Sigmoid colon (tissue), 7 donors: ENCODE measurements around the gene GPATCH4. TPM values are rescaled to one million over a fixed set of nuclear protein-coding genes. Genes with fewer than 3 reads are reported as not detected.

Experiments used
- DNase-seq: peaks from one replicate; pipeline ENCODE4 v3.0.0-alpha.2; 2019
- H3K27ac ChIP-seq, 4 donors: fragments of 200-600 bp; sonication (generic); one replicate each; pipeline ENCODE4 v1.5.1; 2016 to 2019; ENCODE audit warnings: mild to moderate bottlenecking in 1 of 4
- H3K27me3 ChIP-seq, 3 donors: fragments of 200-600 bp; sonication (generic); one replicate each; pipeline ENCODE4 v1.5.1; 2019; ENCODE audit warnings: mild to moderate bottlenecking in 1 of 3
- H3K36me3 ChIP-seq, 4 donors: fragments of 200-600 bp; sonication (generic); one replicate each; pipeline ENCODE4 v1.5.1; 2016 to 2019
- H3K4me1 ChIP-seq, 4 donors: fragments of 200-600 bp; sonication (generic); one replicate each; pipeline ENCODE4 v1.5.1; 2017 to 2019
- H3K4me3 ChIP-seq, 4 donors: fragments of 200-600 bp; sonication (generic); one replicate each; pipeline ENCODE4 v1.5.1; 2017 to 2019; ENCODE audit warnings: mild to moderate bottlenecking in 2 of 4, moderate library complexity in 1 of 4
- H3K9me3 ChIP-seq, 4 donors: fragments of 200-600 bp in 3 of 4; sonication (generic) in 3 of 4; one replicate each; pipeline versions ENCODE4 v1.5.1 to v1.6.1; 2013 to 2019
- CTCF ChIP-seq, 4 experiments: fragments of 450-650 bp in 3 of 4; fragments of 200-600 bp in 1 of 4; IDR thresholded peaks; one replicate each; pipeline ENCODE4 v1.5.1; 2016 to 2019; ENCODE audit warnings: antibody characterized with exemption in 4 of 4, mild to moderate bottlenecking in 3 of 4, moderate library complexity in 2 of 4
- EP300 ChIP-seq, 4 donors: sonication (generic); formaldehyde crosslinking; IDR thresholded peaks; one replicate each; pipeline ENCODE4 v1.6.1; 2017; ENCODE audit warnings: antibody characterized with exemption in 4 of 4
- POLR2A ChIP-seq, 2 donors: fragments of 450-650 bp; IDR thresholded peaks; one replicate each; pipeline ENCODE4 v1.6.1; 2016; ENCODE audit warnings: antibody characterized with exemption in 2 of 2, mild to moderate bottlenecking in 2 of 2, moderate library complexity in 2 of 2
- POLR2AphosphoS5 ChIP-seq, 4 donors: sonication (generic); formaldehyde crosslinking; IDR thresholded peaks; one replicate each; pipeline ENCODE4 v1.6.1; 2017; ENCODE audit warnings: antibody characterized with exemption in 4 of 4
- WGBS, 2 donors: extraction: QIAGEN DNeasy Blood & Tissue Kit; methylation state at CpG; one replicate each; pipeline ENCODE4 v1.1.7; 2013; 5-methylcytosine and 5-hydroxymethylcytosine counted together
- intact Hi-C: fragments of 100-400 bp; cut with DNase I; formaldehyde crosslinking; loops from one replicate; pipeline ENCODE4 v1.15.1; 2023
- polyA plus RNA-seq, 3 donors: library from polyadenylated mRNA; stranded (reverse); fragments of 200-250 nt; gene quantifications; one replicate each; pipeline ENCODE4 v1.2.3, GENCODE V29; 2013
- total RNA-seq, 4 donors: library from RNA; depleted of rRNA; stranded (reverse); fragments of >200 nt; gene quantifications; one replicate each; pipeline ENCODE4 v1.1.0, GENCODE V29; 2016
- donor health status: healthy with polysubstance abuse.
- donor health status: Bipolar disorder and iron deficiency.
- donor health status: healthy.

Gene GPATCH4
- total and polyA plus RNA-seq, 7 donors: 10.2 to 32.9 (median 17.4) TPM

- DNase-seq: peak; percentile 52
Observed at GRCh38 chr1:156550346-156550745, 50.9 kb downstream of the GPATCH4 start.

GRCh38 chr1:156549831-156550230 lies 51.4 kb downstream of the GPATCH4 start:
- Histone ChIP-seq H3K27me3 (no peaks in the 10 kb centered on the region), H3K9me3 (no peaks in the 10 kb centered on the region), H3K27ac (no peak overlapping the region), H3K4me1 (peaks cover 0 to 10% (median 5%) of the 10 kb centered on the region in 4 donors), H3K4me3 (no peak overlapping the region), H3K36me3 (no peaks in the 10 kb centered on the region)
- 91 to 97% methylated on average over 1 of the region's 1 CpG for WGBS, 2 donors
- peak; percentile 39 for DNase-seq
- no peak for TF ChIP-seq CTCF (IDR thresholded peaks at IDR 0.05)
- no peak for TF ChIP-seq POLR2A (IDR thresholded peaks at IDR 0.05)
- no peak for TF ChIP-seq POLR2AphosphoS5 (IDR thresholded peaks at IDR 0.05)
- TF ChIP-seq EP300 (IDR thresholded peaks at IDR 0.05): no peak
- intact Hi-C loops: no loop called here

More at GRCh38 chr1:156550346-156550745, 50.9 kb downstream of the GPATCH4 start:
- no peaks in the 10 kb centered on the region for H3K36me3 ChIP-seq
- peaks cover 0 to 10% (median 5%) of the 10 kb centered on the region in 4 donors for H3K4me1 ChIP-seq
- no peaks in the 10 kb centered on the region for H3K9me3 ChIP-seq
- intact Hi-C loops: no loop called here
- no peak overlapping the region for H3K27ac ChIP-seq
- H3K27me3 ChIP-seq: no peaks in the 10 kb centered on the region
- WGBS, 2 donors: 88 to 91% methylated on average over 5 of the region's 5 CpGs
- no peak for TF ChIP-seq CTCF (IDR thresholded peaks at IDR 0.05)
- TF ChIP-seq POLR2AphosphoS5 (IDR thresholded peaks at IDR 0.05): no peak
- no peak for TF ChIP-seq EP300 (IDR thresholded peaks at IDR 0.05)
- no peak for TF ChIP-seq POLR2A (IDR thresholded peaks at IDR 0.05)
- H3K4me3 ChIP-seq: no peak overlapping the region

- Histone ChIP-seq H3K9me3 (no peaks in the 10 kb centered on the region), H3K36me3 (no peaks in the 10 kb centered on the region), H3K27me3 (no peaks in the 10 kb centered on the region), H3K27ac (no peak overlapping the region), H3K4me1 (peaks cover 0 to 9% (median 5%) of the 10 kb centered on the region in 4 donors), H3K4me3 (no peak overlapping the region)
- TF ChIP-seq POLR2A (IDR thresholded peaks at IDR 0.05) (no peak), EP300 (IDR thresholded peaks at IDR 0.05) (no peak), POLR2AphosphoS5 (IDR thresholded peaks at IDR 0.05) (no peak), CTCF (IDR thresholded peaks at IDR 0.05) (no peak)
- WGBS, 2 donors: 84 to 88% methylated on average over 2 of the region's 2 CpGs
- peak; percentile 22 for DNase-seq
- intact Hi-C loops: no loop called here
Observed at GRCh38 chr1:156549390-156549789, 51.9 kb downstream of the GPATCH4 start.

- TF ChIP-seq CTCF (IDR thresholded peaks at IDR 0.05) (no peak), EP300 (IDR thresholded peaks at IDR 0.05) (no peak), POLR2AphosphoS5 (IDR thresholded peaks at IDR 0.05) (no peak), POLR2A (IDR thresholded peaks at IDR 0.05) (no peak)
- no peak overlapping the region for H3K4me3 ChIP-seq
- H3K9me3 ChIP-seq: no peaks in the 10 kb centered on the region
- 96% methylated on average over 9 of the region's 9 CpGs for WGBS, 2 donors
- H3K4me1 ChIP-seq: no peaks in the 10 kb centered on the region
- intact Hi-C loops: no loop called here
- no peaks in the 10 kb centered on the region for H3K27me3 ChIP-seq
- no peak overlapping the region for H3K27ac ChIP-seq
- H3K36me3 ChIP-seq: no peaks in the 10 kb centered on the region
- peak; percentile 46 for DNase-seq
Observed at GRCh38 chr1:156547982-156548381, 53.3 kb downstream of the GPATCH4 start.

GRCh38 chr1:156547434-156547833 lies 53.8 kb downstream of the GPATCH4 start:
- Histone ChIP-seq H3K27ac (no peak overlapping the region), H3K36me3 (no peaks in the 10 kb centered on the region), H3K4me1 (no peaks in the 10 kb centered on the region), H3K27me3 (no peaks in the 10 kb centered on the region), H3K4me3 (no peak overlapping the region), H3K9me3 (no peaks in the 10 kb centered on the region)
- intact Hi-C loops: no loop called here
- peak; percentile 3 for DNase-seq
- TF ChIP-seq POLR2A (IDR thresholded peaks at IDR 0.05): no peak
- no peak for TF ChIP-seq EP300 (IDR thresholded peaks at IDR 0.05)
- TF ChIP-seq POLR2AphosphoS5 (IDR thresholded peaks at IDR 0.05): no peak
- no peak for TF ChIP-seq CTCF (IDR thresholded peaks at IDR 0.05)
- 95 to 97% methylated on average over 4 of the region's 4 CpGs for WGBS, 2 donors
